OCI-LY1 (cell line): ENCODE measurements around the gene PAH.

Experiments
- H2AFZ ChIP-seq: fragments of 200-600 bp; sonication (generic), shearing (Covaris generic); 2 replicates; pipeline ENCODE4 v1.6.0; 2014; ENCODE audit warnings: antibody characterized with exemption, mild to moderate bottlenecking, low read length
- H3F3A ChIP-seq: fragments of 200-600 bp; sonication (generic), shearing (Covaris generic); 2 replicates; pipeline ENCODE4 v1.6.0; 2014; ENCODE audit warnings: mild to moderate bottlenecking, antibody characterized with exemption, low read length, moderate library complexity; ENCODE audit not compliant: insufficient read depth
- H3K27ac ChIP-seq: fragments of 200-600 bp; sonication (generic); 2 replicates; pipeline ENCODE4 v1.5.1; 2014; ENCODE audit warnings: low read length, mixed run types, mild to moderate bottlenecking, low read depth; ENCODE audit not compliant: poor library complexity, severe bottlenecking
- H3K27me3 ChIP-seq: fragments of 200-600 bp; sonication (generic); 2 replicates; pipeline ENCODE4 v1.6.0; 2014; ENCODE audit warnings: antibody characterized with exemption, mild to moderate bottlenecking, low read length, moderate library complexity; ENCODE audit not compliant: insufficient read depth
- H3K36me3 ChIP-seq: fragments of 200-600 bp; sonication (generic); 2 replicates; pipeline ENCODE4 v1.6.1; 2014; ENCODE audit warnings: mild to moderate bottlenecking, antibody characterized with exemption, low read length, moderate library complexity, mixed read lengths; ENCODE audit not compliant: insufficient read depth
- H3K4me1 ChIP-seq: fragments of 200-600 bp; sonication (generic); 2 replicates; pipeline ENCODE4 v1.5.1; 2014; ENCODE audit warnings: mild to moderate bottlenecking, low read length, moderate library complexity; ENCODE audit not compliant: insufficient read depth, severe bottlenecking
- H3K4me2 ChIP-seq: fragments of 200-600 bp; sonication (generic), shearing (Covaris generic); 2 replicates; pipeline ENCODE4 v1.6.1; 2014; ENCODE audit warnings: low read length
- H3K4me3 ChIP-seq: fragments of 200-600 bp; sonication (generic); 2 replicates; pipeline ENCODE4 v1.5.1; 2014; ENCODE audit warnings: low read length, low read depth, mild to moderate bottlenecking, mixed read lengths; ENCODE audit not compliant: poor library complexity, severe bottlenecking
- H3K79me2 ChIP-seq: fragments of 200-600 bp; shearing (Covaris generic); 2 replicates; pipeline ENCODE4 v1.6.1; 2016; ENCODE audit warnings: mixed run types, low read length, mixed read lengths; ENCODE audit not compliant: insufficient read depth
- H3K9ac ChIP-seq: fragments of 200-600 bp; sonication (generic), shearing (Covaris generic); 2 replicates; pipeline ENCODE4 v1.6.1; 2014; ENCODE audit warnings: mild to moderate bottlenecking, low read length, mixed read lengths
- H3K9me2 ChIP-seq: fragments of 200-600 bp; sonication (generic), shearing (Covaris generic); 2 replicates; pipeline ENCODE4 v1.6.1; 2014; ENCODE audit warnings: low read depth, mild to moderate bottlenecking, low read length, mixed read lengths
- H3K9me3 ChIP-seq: fragments of 200-600 bp; shearing (Covaris generic); 2 replicates; pipeline ENCODE4 v1.6.1; 2014; ENCODE audit warnings: low read length, mixed read lengths
- H4K20me1 ChIP-seq: fragments of 200-600 bp; sonication (generic), shearing (Covaris generic); 2 replicates; pipeline ENCODE4 v1.6.0; 2016; ENCODE audit warnings: mild to moderate bottlenecking, low read length; ENCODE audit not compliant: insufficient read depth
- EZH2 ChIP-seq: fragments of 200-600 bp; sonication (generic), shearing (Covaris generic); IDR thresholded peaks from 2 replicates; pipeline ENCODE4 v1.8.0; 2017; ENCODE audit warnings: borderline replicate concordance, mixed run types, mild to moderate bottlenecking, antibody characterized with exemption, low read length, moderate library complexity, mixed read lengths
- TF ChIP-seq, protein P1 (sequence below): fragments of 200-600 bp; sonication (generic), shearing (Covaris generic); IDR thresholded peaks from 2 replicates; pipeline ENCODE4 v1.5.1; 2017; ENCODE audit warnings: mild to moderate bottlenecking, antibody characterized with exemption, low read length, moderate library complexity, mixed read lengths

PAH gene

DNA sequence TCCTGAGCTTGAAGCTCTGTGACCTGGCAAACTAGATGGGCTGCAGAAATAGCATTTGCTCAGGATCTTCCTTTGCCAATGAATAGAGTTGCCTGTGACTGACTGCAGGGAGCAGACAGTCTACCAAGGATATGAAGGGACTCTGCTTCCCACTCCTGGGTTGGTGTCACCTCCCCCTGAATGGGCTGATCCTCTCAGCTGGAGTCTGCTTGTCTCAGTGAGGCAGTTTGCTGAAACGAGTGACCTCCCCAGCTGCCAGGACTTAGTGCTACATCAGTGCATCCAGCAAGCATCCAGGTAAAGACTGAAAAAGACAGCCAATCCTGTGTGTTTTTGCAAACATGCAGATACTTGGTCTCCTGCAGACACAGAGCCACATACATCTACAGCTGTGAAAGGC is 28.5 kb downstream of the PAH start:
- Histone ChIP-seq H3K4me2 (no peak overlapping the region), H3K27ac (no peak overlapping the region), H4K20me1 (no peaks in the 10 kb centered on the region), H3K4me1 (no peaks in the 10 kb centered on the region), H3F3A (no peaks in the 10 kb centered on the region), H3K9me2 (no peaks in the 10 kb centered on the region), H3K79me2 (no peaks in the 10 kb centered on the region), H3K4me3 (no peak overlapping the region), H3K9ac (no peak overlapping the region), H3K9me3 (no peaks in the 10 kb centered on the region), H3K36me3 (no peaks in the 10 kb centered on the region), H2AFZ (no peak overlapping the region), H3K27me3 (no peaks in the 10 kb centered on the region)
- TF ChIP-seq, protein P1, sequence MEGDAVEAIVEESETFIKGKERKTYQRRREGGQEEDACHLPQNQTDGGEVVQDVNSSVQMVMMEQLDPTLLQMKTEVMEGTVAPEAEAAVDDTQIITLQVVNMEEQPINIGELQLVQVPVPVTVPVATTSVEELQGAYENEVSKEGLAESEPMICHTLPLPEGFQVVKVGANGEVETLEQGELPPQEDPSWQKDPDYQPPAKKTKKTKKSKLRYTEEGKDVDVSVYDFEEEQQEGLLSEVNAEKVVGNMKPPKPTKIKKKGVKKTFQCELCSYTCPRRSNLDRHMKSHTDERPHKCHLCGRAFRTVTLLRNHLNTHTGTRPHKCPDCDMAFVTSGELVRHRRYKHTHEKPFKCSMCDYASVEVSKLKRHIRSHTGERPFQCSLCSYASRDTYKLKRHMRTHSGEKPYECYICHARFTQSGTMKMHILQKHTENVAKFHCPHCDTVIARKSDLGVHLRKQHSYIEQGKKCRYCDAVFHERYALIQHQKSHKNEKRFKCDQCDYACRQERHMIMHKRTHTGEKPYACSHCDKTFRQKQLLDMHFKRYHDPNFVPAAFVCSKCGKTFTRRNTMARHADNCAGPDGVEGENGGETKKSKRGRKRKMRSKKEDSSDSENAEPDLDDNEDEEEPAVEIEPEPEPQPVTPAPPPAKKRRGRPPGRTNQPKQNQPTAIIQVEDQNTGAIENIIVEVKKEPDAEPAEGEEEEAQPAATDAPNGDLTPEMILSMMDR = no peak
- no peak for TF ChIP-seq EZH2

DNA sequence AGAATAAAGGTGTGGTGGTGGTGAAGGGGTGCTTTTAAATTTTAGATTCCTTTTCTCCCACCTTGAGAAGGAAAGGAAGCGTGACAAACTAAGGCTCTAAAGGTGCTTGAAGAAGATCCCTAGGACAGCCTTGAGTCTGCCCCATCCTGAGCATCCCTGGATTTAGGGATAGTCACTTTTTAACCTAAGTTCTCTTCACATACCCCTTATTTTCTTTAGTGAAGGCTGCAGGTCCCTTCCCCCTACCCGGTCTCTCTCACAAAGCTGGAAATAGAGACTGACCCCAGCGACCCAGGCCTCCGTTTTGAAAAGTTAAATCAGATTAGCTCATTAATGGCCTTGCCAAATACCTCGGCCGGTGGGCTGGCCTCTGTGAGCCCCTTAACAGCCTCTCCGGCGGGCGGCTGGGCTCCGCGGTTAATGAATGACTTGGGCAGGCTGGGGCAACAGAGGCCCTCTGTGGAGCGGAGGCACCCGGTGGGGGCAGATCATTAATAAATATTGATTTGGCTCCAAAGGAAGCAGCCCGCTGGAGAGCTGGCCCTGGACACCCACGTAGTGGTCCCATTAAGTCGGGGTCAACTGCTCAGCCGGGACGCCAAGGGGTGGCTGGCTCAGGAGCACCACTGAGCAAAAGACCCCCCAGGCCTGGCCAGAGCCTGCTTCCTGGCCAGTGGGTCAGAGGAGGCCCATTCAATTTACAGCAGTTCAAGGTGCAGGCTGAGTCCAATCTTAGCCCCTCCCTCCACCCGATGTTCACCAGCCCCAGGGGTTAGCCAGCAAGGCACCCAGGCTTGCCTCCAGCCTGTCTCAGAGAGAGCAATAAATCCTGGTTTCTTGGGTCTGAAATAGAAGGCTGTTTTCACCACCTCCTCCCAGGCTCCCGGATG is 31.8 kb downstream of the PAH start:
- Histone ChIP-seq H3K27me3 (no peaks in the 10 kb centered on the region), H3K9ac (no peak overlapping the region), H3K36me3 (no peaks in the 10 kb centered on the region), H4K20me1 (no peaks in the 10 kb centered on the region), H3K79me2 (no peaks in the 10 kb centered on the region), H3K9me3 (no peaks in the 10 kb centered on the region), H3F3A (no peaks in the 10 kb centered on the region), H3K4me3 (no peak overlapping the region), H2AFZ (no peak overlapping the region), H3K9me2 (no peaks in the 10 kb centered on the region), H3K27ac (no peak overlapping the region), H3K4me2 (no peak overlapping the region), H3K4me1 (no peaks in the 10 kb centered on the region)
- no peak for TF ChIP-seq EZH2
- TF ChIP-seq, protein P1 = no peak

DNA sequence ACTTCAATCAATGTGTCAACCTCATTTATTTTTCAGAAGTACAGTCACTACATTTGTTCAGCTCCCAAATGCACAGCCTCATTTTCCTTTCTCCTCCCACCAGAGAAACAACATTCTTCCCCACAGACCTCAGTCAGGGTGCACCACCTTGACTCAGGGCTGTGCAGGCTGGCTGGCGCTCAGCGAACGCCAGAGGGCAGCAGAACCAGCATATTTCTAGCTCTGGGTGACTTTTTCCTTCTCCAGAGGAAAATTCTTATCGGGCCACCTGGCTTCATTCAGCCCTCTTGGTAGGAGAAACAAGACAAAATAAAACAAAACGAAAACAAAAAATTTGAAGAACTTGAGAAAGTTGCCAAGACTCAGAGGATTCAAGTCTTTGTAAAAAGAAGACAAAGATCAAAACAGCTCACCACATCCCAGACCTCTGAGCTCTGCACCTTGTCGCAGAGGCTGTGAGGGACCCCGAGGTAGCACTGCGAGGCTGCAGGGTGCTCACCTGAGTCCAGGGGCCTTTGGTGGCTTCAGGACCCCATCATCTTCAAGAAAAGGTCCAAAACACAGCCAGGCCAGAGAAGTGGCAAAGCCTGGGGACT is 33.7 kb downstream of the PAH start:
- Histone ChIP-seq H3K9me2 (no peaks in the 10 kb centered on the region), H3K4me1 (no peaks in the 10 kb centered on the region), H3K27me3 (no peaks in the 10 kb centered on the region), H3K4me3 (no peak overlapping the region), H3K36me3 (no peaks in the 10 kb centered on the region), H3K4me2 (no peak overlapping the region), H3K9me3 (no peaks in the 10 kb centered on the region), H2AFZ (no peak overlapping the region), H3K79me2 (no peaks in the 10 kb centered on the region), H3K9ac (no peak overlapping the region), H4K20me1 (no peaks in the 10 kb centered on the region), H3F3A (no peaks in the 10 kb centered on the region), H3K27ac (no peak overlapping the region)
- TF ChIP-seq EZH2 = no peak
- TF ChIP-seq, protein P1 = peak; percentile 92
